Type B pancreatic cell (in vitro differentiated cells): Measurements from ENCODE around the gene CCBE1. TPM values are rescaled to one million over a fixed set of nuclear protein-coding genes. Genes with fewer than 3 reads are reported as not detected.

Source experiments
- DNase-seq: peaks from one replicate; pipeline ENCODE4 v3.0.0; 2021; ENCODE audit warnings: mixed read lengths; ENCODE audit not compliant: unreplicated experiment; ENCODE audit errors: extremely low spot score
- H3K27ac Mint-ChIP-seq: 2 replicates; pipeline ENCODE4 v1.8.0; 2021; ENCODE audit warnings: mild to moderate bottlenecking, mixed read lengths
- H3K27me3 Mint-ChIP-seq: 2 replicates; pipeline ENCODE4 v1.8.0; 2021; ENCODE audit warnings: mixed read lengths
- H3K36me3 Mint-ChIP-seq: 2 replicates; pipeline ENCODE4 v1.8.0; 2021; ENCODE audit warnings: mixed read lengths
- H3K4me1 Mint-ChIP-seq: one replicate; pipeline ENCODE4 v1.8.0; 2021; ENCODE audit warnings: mixed read lengths; ENCODE audit not compliant: unreplicated experiment
- H3K4me3 Mint-ChIP-seq: 2 replicates; pipeline ENCODE4 v1.8.0; 2021; ENCODE audit warnings: mild to moderate bottlenecking, mixed read lengths
- H3K9me3 Mint-ChIP-seq: 2 replicates; pipeline ENCODE4 v1.8.0; 2021; ENCODE audit warnings: mixed read lengths
- total RNA-seq: library from RNA; stranded (reverse); gene quantifications from 2 replicates; pipeline ENCODE4 v1.2.1, GENCODE V29; 2021; ENCODE audit warnings: low replicate concordance
- TF ChIP-seq, protein P1 (sequence below): fragments of 200-600 bp; sonication (generic); conservative IDR thresholded peaks from 2 replicates; pipeline ENCODE4 v1.5.0; 2021; ENCODE audit warnings: antibody characterized with exemption, mild to moderate bottlenecking

CCBE1 gene
- total RNA-seq, 1 donor from 2014 or later, result 51.3 TPM

DNA sequence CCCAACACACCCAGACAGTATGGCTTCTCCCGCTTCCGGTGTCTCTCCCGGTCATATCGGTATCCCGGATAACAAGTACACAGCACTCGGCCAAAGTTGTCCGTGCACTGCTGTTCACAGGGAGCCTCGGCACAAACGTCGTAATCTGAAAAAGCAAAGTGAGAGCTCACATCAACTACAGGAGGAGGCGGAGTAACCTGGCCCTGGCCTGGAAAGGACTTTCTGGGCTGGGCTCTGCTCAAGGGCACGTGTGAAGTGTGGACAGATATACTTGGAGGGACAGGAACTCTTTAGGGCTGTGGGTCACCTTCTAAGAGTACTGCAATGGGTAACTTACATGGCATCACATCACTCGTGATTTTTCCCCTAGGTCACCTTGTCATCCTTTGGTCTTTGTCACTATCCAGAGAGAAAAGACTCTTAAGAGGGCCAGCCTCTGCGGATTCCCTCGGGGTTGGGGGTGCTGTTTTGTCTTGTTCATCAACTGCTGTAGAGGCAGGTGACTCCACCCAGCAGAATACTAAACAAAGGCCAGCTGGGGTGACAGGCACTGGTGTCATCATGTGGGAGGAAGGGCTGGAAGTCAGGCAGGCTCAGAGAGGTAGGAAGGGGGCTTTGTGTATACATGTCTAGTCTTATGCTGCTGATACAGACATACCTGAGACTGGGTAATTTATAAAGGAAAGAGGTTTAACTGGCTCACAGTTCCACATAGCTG is 227.6 kb downstream of the CCBE1 start:
- TF ChIP-seq, protein P1, sequence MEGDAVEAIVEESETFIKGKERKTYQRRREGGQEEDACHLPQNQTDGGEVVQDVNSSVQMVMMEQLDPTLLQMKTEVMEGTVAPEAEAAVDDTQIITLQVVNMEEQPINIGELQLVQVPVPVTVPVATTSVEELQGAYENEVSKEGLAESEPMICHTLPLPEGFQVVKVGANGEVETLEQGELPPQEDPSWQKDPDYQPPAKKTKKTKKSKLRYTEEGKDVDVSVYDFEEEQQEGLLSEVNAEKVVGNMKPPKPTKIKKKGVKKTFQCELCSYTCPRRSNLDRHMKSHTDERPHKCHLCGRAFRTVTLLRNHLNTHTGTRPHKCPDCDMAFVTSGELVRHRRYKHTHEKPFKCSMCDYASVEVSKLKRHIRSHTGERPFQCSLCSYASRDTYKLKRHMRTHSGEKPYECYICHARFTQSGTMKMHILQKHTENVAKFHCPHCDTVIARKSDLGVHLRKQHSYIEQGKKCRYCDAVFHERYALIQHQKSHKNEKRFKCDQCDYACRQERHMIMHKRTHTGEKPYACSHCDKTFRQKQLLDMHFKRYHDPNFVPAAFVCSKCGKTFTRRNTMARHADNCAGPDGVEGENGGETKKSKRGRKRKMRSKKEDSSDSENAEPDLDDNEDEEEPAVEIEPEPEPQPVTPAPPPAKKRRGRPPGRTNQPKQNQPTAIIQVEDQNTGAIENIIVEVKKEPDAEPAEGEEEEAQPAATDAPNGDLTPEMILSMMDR, result no peak
- no peaks in the 10 kb centered on the region for H3K4me1 Mint-ChIP-seq
- peaks cover 15% of the 10 kb centered on the region for H3K36me3 Mint-ChIP-seq
- DNase-seq, result no peak
- no peak overlapping the region for H3K27ac Mint-ChIP-seq
- peaks cover 1% of the 10 kb centered on the region for H3K9me3 Mint-ChIP-seq
- peaks cover 7% of the 10 kb centered on the region for H3K27me3 Mint-ChIP-seq
- H3K4me3 Mint-ChIP-seq, result no peak overlapping the region

DNA sequence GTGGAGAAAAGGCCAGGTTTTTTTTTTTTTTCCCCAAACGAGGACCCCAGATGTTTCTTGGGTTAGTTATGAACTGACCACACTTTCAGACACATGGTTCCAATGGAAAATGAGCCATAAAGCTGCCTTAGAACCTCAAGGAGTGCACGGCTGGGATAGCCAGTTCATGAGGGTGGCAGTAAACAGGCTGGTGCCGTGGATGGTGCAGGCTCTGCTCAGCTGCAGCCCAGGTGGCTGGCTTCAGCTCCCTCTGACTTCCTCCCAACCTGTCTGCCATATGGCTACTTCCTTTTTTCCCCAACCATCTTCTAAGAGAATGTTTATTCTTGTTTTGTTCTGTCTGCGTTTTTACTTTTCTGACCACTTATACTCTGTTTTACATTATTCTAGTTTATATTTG is 228.4 kb downstream of the CCBE1 start:
- TF ChIP-seq, protein P1, result no peak
- DNase-seq, result no peak
- Mint-ChIP-seq H3K4me3 (no peak overlapping the region), H3K27ac (no peak overlapping the region), H3K36me3 (peaks cover 15% of the 10 kb centered on the region), H3K9me3 (no peaks in the 10 kb centered on the region), H3K27me3 (peaks cover 7% of the 10 kb centered on the region), H3K4me1 (peaks cover under 1% of the 10 kb centered on the region)

DNA sequence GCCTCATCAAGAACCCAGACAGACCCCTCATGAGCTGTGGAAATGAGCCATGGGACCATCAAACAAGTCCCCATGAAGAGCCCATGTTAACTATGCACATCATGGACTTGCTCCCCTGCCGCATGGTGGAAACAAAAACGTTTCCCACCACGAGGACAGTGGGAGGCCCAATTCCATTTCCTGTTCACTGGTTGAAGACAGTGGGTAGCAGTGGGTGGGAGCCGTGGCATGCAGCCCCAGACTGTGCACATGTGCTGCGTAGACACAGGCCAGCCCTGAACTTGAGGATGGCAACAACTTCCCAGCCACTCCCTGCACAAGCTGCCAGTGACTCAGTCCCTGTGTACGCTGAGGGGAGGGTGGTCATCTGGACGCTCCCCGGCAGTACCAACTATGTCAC is 229.7 kb downstream of the CCBE1 start:
- DNase-seq, result no peak
- Mint-ChIP-seq H3K27me3 (peaks cover 5% of the 10 kb centered on the region), H3K36me3 (peaks cover 8% of the 10 kb centered on the region), H3K4me3 (no peak overlapping the region), H3K9me3 (no peaks in the 10 kb centered on the region), H3K4me1 (peaks cover 8% of the 10 kb centered on the region), H3K27ac (no peak overlapping the region)
- TF ChIP-seq, protein P1, result no peak

DNA sequence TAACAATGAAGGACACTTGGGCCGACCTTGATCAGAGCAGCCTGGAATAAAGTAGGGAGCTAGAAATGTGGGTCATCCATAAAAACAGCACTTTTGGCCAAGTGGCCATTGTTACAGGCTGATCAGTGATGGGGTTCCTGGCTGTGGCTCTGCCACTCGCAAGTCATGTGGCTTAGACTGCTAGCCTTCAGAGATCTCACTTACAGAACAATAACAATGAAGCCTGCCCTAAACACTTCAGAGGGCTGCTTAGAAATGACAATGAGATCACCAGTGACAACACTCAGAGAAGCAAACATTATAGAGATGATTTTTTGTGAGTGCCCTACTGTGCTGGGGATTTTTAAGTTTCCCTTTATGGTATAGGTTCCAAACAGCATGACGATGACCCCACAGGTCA is 230.2 kb downstream of the CCBE1 start:
- H3K4me1 Mint-ChIP-seq, result peaks cover 8% of the 10 kb centered on the region
- DNase-seq, result no peak
- TF ChIP-seq, protein P1, result no peak
- H3K27me3 Mint-ChIP-seq, result no peaks in the 10 kb centered on the region
- H3K9me3 Mint-ChIP-seq, result no peaks in the 10 kb centered on the region
- H3K27ac Mint-ChIP-seq, result no peak overlapping the region
- H3K4me3 Mint-ChIP-seq, result no peak overlapping the region
- H3K36me3 Mint-ChIP-seq, result peaks cover 4% of the 10 kb centered on the region

DNA sequence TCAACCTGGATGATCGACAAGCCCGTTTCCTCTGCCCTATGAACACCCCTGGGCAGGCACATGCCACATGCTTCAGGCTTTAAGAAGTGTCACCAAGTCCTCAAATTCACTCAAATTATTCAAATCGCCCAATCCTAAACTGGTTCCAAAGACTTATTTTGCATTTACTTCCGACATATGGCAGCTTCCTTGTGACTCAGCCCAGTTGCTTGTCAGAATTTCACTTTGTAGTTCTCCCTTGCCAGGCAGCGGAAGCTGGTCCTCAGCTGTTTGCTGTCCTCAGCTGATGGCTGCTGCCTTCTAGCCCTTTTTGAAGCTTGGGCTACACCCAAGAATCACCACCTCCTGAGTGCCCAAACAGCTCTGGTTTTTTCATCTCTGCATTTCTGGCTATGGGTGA is 232.7 kb downstream of the CCBE1 start:
- DNase-seq, result no peak
- Mint-ChIP-seq H3K4me1 (peaks cover 24% of the 10 kb centered on the region), H3K36me3 (peaks cover 4% of the 10 kb centered on the region), H3K27me3 (no peaks in the 10 kb centered on the region), H3K4me3 (no peak overlapping the region), H3K9me3 (no peaks in the 10 kb centered on the region), H3K27ac (no peak overlapping the region)
- TF ChIP-seq, protein P1, result no peak
